PC-9 (cell line): ENCODE results near the gene CMPK2. TPM values are rescaled to one million over a fixed set of nuclear protein-coding genes. Genes with fewer than 3 reads are reported as not detected.

ENCODE experiments used
- BruUV-seq: library from RNA; stranded (reverse); fragments of 400-500 nt; replicated peaks from 2 replicates; lab custom pipeline; 2021; lab: Mats Ljungman, UMichigan
- CTCF ChIA-PET: fragments of 300-600 bp; sonication (Branson Sonifier 250); formaldehyde crosslinking; loops from one replicate; lab custom pipeline; 2022; ENCODE audit warnings: antibody characterized with exemption; lab: Charles Lee
- POLR2A ChIA-PET: fragments of 300-600 bp; sonication (Branson Sonifier 250); formaldehyde crosslinking; loops from one replicate; lab custom pipeline; 2022; ENCODE audit warnings: antibody characterized with exemption; ENCODE audit not compliant: unreplicated experiment; lab: Charles Lee
- DNase-seq, 2 experiments: peaks; one replicate each; pipeline versions ENCODE4 v3.0.0 to v3.0.0-alpha.2; 2015 to 2022; ENCODE audit warnings: mixed read lengths in 1 of 2
- H2AFZ ChIP-seq: fragments of 200-600 bp; sonication (generic); 2 replicates; pipeline ENCODE4 v1.8.1; 2017; ENCODE audit warnings: antibody characterized with exemption
- H3F3A ChIP-seq: fragments of 200-600 bp; sonication (generic); 2 replicates; pipeline ENCODE4 v1.8.1; 2017; ENCODE audit warnings: antibody characterized with exemption, mild to moderate bottlenecking, low read depth; ENCODE audit not compliant: insufficient read depth
- H3K27ac ChIP-seq: fragments of 200-600 bp; sonication (generic); 2 replicates; pipeline ENCODE4 v1.6.1; 2016; ENCODE audit warnings: mixed run types
- H3K27me3 ChIP-seq: fragments of 200-600 bp; sonication (generic); 2 replicates; pipeline ENCODE4 v1.6.1; 2016; ENCODE audit warnings: low read depth, mixed run types; ENCODE audit not compliant: insufficient read depth
- H3K36me3 ChIP-seq: fragments of 200-600 bp; sonication (generic); 2 replicates; pipeline ENCODE4 v1.6.1; 2016; ENCODE audit warnings: low read depth, mixed run types
- H3K4me1 ChIP-seq: fragments of 200-600 bp; sonication (generic); replicated peaks from 2 replicates; pipeline ENCODE4 v1.6.1; 2016; ENCODE audit warnings: mixed run types; ENCODE audit not compliant: insufficient read depth
- H3K4me2 ChIP-seq: fragments of 200-600 bp; sonication (generic); 2 replicates; pipeline ENCODE4 v1.6.1; 2017; ENCODE audit warnings: mixed run types
- H3K4me3 ChIP-seq: fragments of 200-600 bp; sonication (generic); 2 replicates; pipeline ENCODE4 v1.6.1; 2016; ENCODE audit warnings: mixed run types
- H3K79me2 ChIP-seq: fragments of 200-600 bp; sonication (generic); 2 replicates; pipeline ENCODE4 v1.6.1; 2017; ENCODE audit warnings: low read depth, mixed run types
- H3K9me2 ChIP-seq: fragments of 200-600 bp; sonication (generic); 2 replicates; pipeline ENCODE4 v1.8.1; 2017; ENCODE audit warnings: mild to moderate bottlenecking; ENCODE audit not compliant: insufficient read depth
- H3K9me3 ChIP-seq: fragments of 200-600 bp; sonication (generic); 2 replicates; pipeline ENCODE4 v1.8.1; 2016; ENCODE audit warnings: low read depth; ENCODE audit not compliant: insufficient read depth
- H4K20me1 ChIP-seq: fragments of 200-600 bp; sonication (generic); 2 replicates; pipeline ENCODE4 v1.8.1; 2017; ENCODE audit not compliant: insufficient read depth
- CTCF ChIP-seq: fragments of 200-600 bp; sonication (generic); conservative IDR thresholded peaks from 2 replicates; pipeline ENCODE4 v1.6.1; 2017; ENCODE audit warnings: mixed run types, antibody characterized with exemption, mild to moderate bottlenecking, moderate library complexity
- EZH2 ChIP-seq: fragments of 200-600 bp; sonication (generic); IDR thresholded peaks from 2 replicates; pipeline ENCODE4 v1.8.0; 2017; ENCODE audit warnings: antibody characterized with exemption, low read depth
- intact Hi-C: fragments of 100-400 bp; cut with micrococcal nuclease; formaldehyde crosslinking; loops from one replicate; pipeline ENCODE4 v1.10.0; 2022; ENCODE audit not compliant: unreplicated experiment
- total RNA-seq: library from RNA; stranded (reverse); gene quantifications from 2 replicates; pipeline ENCODE4 v1.2.3, GENCODE V29; 2021

CMPK2 gene
- total RNA-seq, 1 experiment from 2014 or later: not detected

- Histone ChIP-seq H3K4me2 (no peak overlapping the region), H2AFZ (no peak overlapping the region), H3K4me1 (no peaks in the 10 kb centered on the region), H3K79me2 (no peaks in the 10 kb centered on the region), H3K9me3 (no peaks in the 10 kb centered on the region; the same call in 1 of the 2 replicates), H3F3A (no peaks in the 10 kb centered on the region), H4K20me1 (no peaks in the 10 kb centered on the region; the same call in 1 of the 2 replicates), H3K27me3 (no peaks in the 10 kb centered on the region), H3K4me3 (no peak overlapping the region), H3K9me2 (peaks cover 3% of the 10 kb centered on the region; the same call in 1 of the 2 replicates), H3K27ac (no peak overlapping the region), H3K36me3 (no peaks in the 10 kb centered on the region)
- DNase-seq: no peak
- BruUV-seq: no TSS peak
- TF ChIP-seq CTCF: no peak
- TF ChIP-seq EZH2: no peak
- ChIA-PET POLR2A (no interaction called here), CTCF (no interaction called here)
- intact Hi-C loops: no loop called here
These were observed 34.5 kb downstream of the CMPK2 start for GRCh38 chr2:6831229-6831628.

DNA sequence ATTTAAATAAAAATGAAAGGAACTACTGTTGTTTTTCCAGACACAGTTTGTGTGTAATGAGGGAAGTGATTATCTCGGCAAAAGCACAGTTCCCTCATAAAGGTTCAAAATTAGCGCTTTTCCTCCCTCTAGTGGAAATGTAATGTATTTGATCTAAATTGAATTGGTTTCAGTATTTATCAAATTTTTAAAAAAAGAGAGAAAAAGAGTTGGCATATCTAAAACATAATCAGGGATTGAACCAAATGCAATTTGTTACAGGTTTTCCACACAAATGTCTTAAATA, 37.5 kb downstream of the CMPK2 start:
- H3K79me2 ChIP-seq: no peaks in the 10 kb centered on the region
- POLR2A ChIA-PET: no interaction called here
- H3K4me1 ChIP-seq: no peaks in the 10 kb centered on the region
- no peaks in the 10 kb centered on the region; the same call in 1 of the 2 replicates for H3K9me3 ChIP-seq
- no peaks in the 10 kb centered on the region for H3K36me3 ChIP-seq
- no peaks in the 10 kb centered on the region for H3K27me3 ChIP-seq
- CTCF ChIA-PET: no interaction called here
- peaks cover 3% of the 10 kb centered on the region; the same call in 1 of the 2 replicates for H3K9me2 ChIP-seq
- intact Hi-C loops: no loop called here
- no peak for TF ChIP-seq EZH2
- TF ChIP-seq CTCF: peak; percentile 48; the same call in 1 of the 2 replicates
- no peaks in the 10 kb centered on the region; the same call in 1 of the 2 replicates for H4K20me1 ChIP-seq
- no TSS peak for BruUV-seq
- H3K4me2 ChIP-seq: no peak overlapping the region
- DNase-seq: no peak
- H3F3A ChIP-seq: no peaks in the 10 kb centered on the region
- no peak overlapping the region for H3K27ac ChIP-seq
- H3K4me3 ChIP-seq: no peak overlapping the region
- H2AFZ ChIP-seq: no peak overlapping the region

DNA sequence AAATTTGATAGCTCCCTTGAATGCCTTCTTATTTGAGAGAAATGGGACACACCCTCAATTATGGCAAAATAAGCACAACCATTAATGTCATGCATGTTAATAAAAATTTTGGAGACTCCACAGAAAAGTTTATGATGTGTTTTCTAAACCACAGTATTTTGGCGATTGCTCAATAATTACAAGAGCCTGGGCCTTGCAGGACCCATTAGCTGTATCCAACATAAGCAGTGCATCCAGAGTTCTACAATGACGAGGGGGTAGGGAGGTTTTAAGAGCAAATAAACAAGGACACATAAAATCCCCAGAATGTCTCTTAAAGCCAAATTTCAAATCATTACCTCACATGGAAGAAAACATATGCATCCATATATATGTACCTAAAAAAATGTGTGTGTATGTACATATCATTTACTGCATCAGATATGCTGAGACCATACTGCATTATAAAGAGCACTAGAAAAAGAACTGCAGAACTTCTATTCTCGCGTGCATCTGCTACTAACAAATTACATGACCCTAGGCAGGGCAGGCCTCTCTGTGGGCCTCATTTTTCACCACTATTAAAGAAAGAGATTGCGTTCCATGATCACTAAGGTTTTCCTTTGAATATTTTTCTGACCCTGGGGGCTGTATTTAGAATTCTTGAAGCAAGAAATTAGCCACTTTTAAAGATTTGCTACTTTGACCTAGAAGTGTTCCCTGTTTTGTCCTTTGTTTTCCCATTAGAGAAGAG, 38.0 kb downstream of the CMPK2 start:
- no peaks in the 10 kb centered on the region; the same call in 1 of the 2 replicates for H3K9me3 ChIP-seq
- no TSS peak for BruUV-seq

More for the DNA sequence above, 38.0 kb downstream of the CMPK2 start:
- Histone ChIP-seq H3K27ac (no peak overlapping the region), H3K9me2 (peaks cover 3% of the 10 kb centered on the region; the same call in 1 of the 2 replicates), H2AFZ (no peak overlapping the region), H3K36me3 (no peaks in the 10 kb centered on the region), H3K4me3 (no peak overlapping the region), H4K20me1 (no peaks in the 10 kb centered on the region; the same call in 1 of the 2 replicates), H3K4me1 (no peaks in the 10 kb centered on the region), H3F3A (no peaks in the 10 kb centered on the region), H3K79me2 (no peaks in the 10 kb centered on the region), H3K27me3 (no peaks in the 10 kb centered on the region), H3K4me2 (no peak overlapping the region)
- ChIA-PET CTCF (no interaction called here), POLR2A (no interaction called here)
- TF ChIP-seq EZH2: no peak
- no peak for TF ChIP-seq CTCF
- intact Hi-C loops: no loop called here
- DNase-seq: no peak
